Colonic mucosa (tissue), 4 donors: ENCODE measurements around the gene PRKAG2. TPM values are rescaled to one million over a fixed set of nuclear protein-coding genes. Genes with fewer than 3 reads are reported as not detected.

Experiments
- DNase-seq: peaks from one replicate; pipeline ENCODE4 v3.0.0-alpha.2; 2020
- H3K27ac ChIP-seq: fragments of 200-600 bp; one replicate; pipeline ENCODE4 v1.8.0; 2021
- H3K27me3 ChIP-seq: fragments of 200-600 bp; one replicate; pipeline ENCODE4 v1.8.0; 2021
- H3K36me3 ChIP-seq: fragments of 200-600 bp; one replicate; pipeline ENCODE4 v1.8.0; 2021
- H3K4me1 ChIP-seq: fragments of 200-600 bp; one replicate; pipeline ENCODE4 v1.8.0; 2021; ENCODE audit warnings: mild to moderate bottlenecking
- H3K4me3 ChIP-seq: fragments of 200-600 bp; one replicate; pipeline ENCODE4 v1.8.0; 2021
- H3K9ac ChIP-seq, 2 donors: one replicate each; pipeline ENCODE4 v1.7.0; 2013; ENCODE audit warnings: control low read depth in 2 of 2, low read depth in 2 of 2, low read length in 2 of 2
- H3K9me3 ChIP-seq: fragments of 200-600 bp; one replicate; pipeline ENCODE4 v1.8.0; 2021
- intact Hi-C: fragments of 100-400 bp; cut with DNase I; formaldehyde crosslinking; loops from one replicate; pipeline ENCODE4 v1.14.1; 2022
- total RNA-seq, 2 donors: library from RNA; stranded (reverse); fragmentation: NEBNext Ultra II Directional in 1 of 2; extraction: Animal tissue kit (Norgen Biotek cat#: 25700) in 1 of 2; gene quantifications; one replicate each; pipeline ENCODE4 v1.2.1, GENCODE V29; 2021
- TF ChIP-seq, protein P1 (sequence below): fragments of 200-600 bp; IDR thresholded peaks from one replicate; pipeline ENCODE4 v1.8.0; 2022; ENCODE audit warnings: antibody characterized with exemption, mild to moderate bottlenecking
- donor health status: healthy.
- donor health status: DM: no; HTN: no; CAD: no.
- donor health status: DM: no; HTN: no; CAD: no.

The PRKAG2 gene
- total RNA-seq, 2 donors from 2014 or later: 36.3 to 42.0 TPM

DNA sequence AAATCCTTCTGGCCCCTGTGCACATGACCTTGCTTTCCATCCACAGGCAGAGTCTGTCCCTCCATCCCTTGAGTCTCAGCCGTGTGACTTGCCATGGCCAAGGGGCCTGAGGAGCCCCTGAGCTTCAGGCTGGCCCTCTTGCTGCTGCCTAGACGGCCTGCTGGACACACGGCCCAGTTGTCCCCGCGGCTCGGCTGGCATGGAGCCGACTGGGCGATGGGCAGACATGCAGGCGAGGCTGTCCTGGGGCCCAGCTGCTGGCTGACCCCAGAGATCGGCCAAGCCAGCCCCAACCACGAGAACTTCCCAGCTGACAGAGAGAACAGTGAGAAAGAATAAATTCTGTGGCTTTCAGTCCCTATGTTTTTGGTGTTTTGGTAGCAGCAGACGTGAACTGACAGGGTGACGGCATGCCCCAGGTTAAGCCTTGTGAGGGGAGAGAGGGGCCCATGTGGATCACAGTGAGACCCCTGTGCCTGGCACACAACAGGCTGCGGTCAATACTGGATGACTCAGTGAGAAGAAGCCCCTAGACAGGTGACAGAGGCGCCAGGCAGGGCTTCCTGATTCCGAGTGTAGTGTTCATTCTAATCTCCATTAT lies 11.7 kb downstream of the PRKAG2 start:
- Histone ChIP-seq H3K9ac (no peak overlapping the region), H3K4me3 (no peak overlapping the region), H3K36me3 (no peaks in the 10 kb centered on the region), H3K27ac (no peak overlapping the region), H3K9me3 (no peaks in the 10 kb centered on the region), H3K27me3 (no peaks in the 10 kb centered on the region), H3K4me1 (no peaks in the 10 kb centered on the region)
- no peak for DNase-seq
- intact Hi-C loops: no loop called here
- TF ChIP-seq, protein P1, sequence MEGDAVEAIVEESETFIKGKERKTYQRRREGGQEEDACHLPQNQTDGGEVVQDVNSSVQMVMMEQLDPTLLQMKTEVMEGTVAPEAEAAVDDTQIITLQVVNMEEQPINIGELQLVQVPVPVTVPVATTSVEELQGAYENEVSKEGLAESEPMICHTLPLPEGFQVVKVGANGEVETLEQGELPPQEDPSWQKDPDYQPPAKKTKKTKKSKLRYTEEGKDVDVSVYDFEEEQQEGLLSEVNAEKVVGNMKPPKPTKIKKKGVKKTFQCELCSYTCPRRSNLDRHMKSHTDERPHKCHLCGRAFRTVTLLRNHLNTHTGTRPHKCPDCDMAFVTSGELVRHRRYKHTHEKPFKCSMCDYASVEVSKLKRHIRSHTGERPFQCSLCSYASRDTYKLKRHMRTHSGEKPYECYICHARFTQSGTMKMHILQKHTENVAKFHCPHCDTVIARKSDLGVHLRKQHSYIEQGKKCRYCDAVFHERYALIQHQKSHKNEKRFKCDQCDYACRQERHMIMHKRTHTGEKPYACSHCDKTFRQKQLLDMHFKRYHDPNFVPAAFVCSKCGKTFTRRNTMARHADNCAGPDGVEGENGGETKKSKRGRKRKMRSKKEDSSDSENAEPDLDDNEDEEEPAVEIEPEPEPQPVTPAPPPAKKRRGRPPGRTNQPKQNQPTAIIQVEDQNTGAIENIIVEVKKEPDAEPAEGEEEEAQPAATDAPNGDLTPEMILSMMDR: no peak

DNA sequence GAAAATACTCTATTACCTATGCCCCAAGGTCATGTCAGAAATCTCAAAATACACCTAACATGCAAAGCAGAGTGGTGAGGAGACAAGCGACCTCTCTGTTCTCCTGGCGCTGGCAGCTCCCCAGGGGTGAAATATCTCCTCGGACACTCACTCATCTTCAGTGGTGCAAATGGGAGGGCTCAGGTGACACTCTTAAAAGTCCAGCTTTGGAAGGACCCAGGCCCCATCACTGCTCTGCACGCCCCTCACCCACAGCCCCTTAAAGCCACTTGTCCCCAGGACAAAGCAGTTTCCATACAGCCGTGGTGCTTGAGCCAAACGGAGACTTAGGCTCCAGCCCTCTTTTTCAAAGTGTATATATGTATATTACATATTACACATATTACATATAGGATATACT lies 12.4 kb downstream of the PRKAG2 start:
- no peak overlapping the region for H3K9ac ChIP-seq
- H3K27ac ChIP-seq: no peak overlapping the region
- no peaks in the 10 kb centered on the region for H3K4me1 ChIP-seq
- no peaks in the 10 kb centered on the region for H3K27me3 ChIP-seq
- no peaks in the 10 kb centered on the region for H3K36me3 ChIP-seq
- no peak overlapping the region for H3K4me3 ChIP-seq
- intact Hi-C loops: loop anchor here (5.0 kb wide), 1 partner anchor 73 kb away; no protein-coding TSS in a partner anchor
- DNase-seq: no peak
- TF ChIP-seq, protein P1: no peak
- H3K9me3 ChIP-seq: no peaks in the 10 kb centered on the region

DNA sequence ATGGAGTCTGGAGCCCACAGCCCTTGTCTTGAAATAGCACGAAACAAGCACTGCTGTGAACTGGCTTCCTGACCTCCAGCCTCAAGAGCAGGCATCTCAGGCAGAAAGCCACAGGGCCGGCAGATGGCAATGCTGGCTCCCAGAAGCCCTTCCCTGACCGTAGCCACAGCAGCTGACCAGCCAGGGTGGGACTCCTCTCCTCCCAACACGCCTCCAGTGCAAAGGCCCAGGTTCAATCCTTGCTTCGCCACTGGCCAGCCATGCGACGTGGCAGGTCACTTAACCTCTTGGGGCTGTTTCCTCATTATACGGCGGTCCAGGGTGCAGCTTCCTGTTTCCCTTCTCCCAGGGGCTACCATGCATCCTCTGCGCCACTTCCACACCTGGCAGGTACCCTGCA lies 12.8 kb downstream of the PRKAG2 start:
- Histone ChIP-seq H3K27me3 (no peaks in the 10 kb centered on the region), H3K4me1 (no peaks in the 10 kb centered on the region), H3K27ac (no peak overlapping the region), H3K9me3 (no peaks in the 10 kb centered on the region), H3K36me3 (no peaks in the 10 kb centered on the region), H3K9ac (no peak overlapping the region), H3K4me3 (no peak overlapping the region)
- TF ChIP-seq, protein P1: no peak
- DNase-seq: no peak
- intact Hi-C loops: loop anchor here (5.0 kb wide), 1 partner anchor 73 kb away; no protein-coding TSS in a partner anchor

DNA sequence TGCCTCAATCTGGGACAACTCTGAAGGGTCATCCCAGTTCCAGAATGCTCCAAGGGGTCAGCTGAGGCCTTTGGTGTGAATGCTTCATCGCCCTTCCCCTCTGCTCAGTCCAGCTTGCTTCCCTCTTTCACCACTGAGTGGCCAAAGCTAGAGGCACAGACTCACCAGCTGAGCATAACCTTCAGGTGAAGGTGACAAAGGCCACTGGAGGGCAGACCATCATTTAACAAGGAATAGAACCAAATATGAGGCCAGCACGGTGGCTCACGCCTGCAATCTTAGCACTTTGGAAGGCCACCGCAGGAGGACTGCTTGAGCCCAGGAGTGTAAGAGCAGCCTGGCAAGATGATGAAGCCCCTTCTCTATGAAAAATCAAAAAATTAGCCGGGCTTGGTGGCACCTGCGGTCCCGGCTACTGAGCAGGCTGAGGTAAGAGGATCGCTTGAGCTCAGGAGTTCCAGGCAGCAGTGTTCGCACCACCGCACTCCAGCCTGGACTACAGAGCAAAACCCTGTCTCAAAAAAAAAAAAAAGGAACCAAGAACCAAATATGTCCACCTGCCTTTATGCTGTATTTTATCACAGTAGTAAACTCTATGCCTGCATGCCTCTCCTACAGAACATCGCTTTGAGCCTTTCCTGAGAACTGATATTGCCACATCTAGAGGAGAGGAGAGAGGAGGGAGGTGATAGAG lies 13.4 kb downstream of the PRKAG2 start:
- no peak for DNase-seq
- H3K36me3 ChIP-seq: no peaks in the 10 kb centered on the region
- H3K9me3 ChIP-seq: no peaks in the 10 kb centered on the region
- TF ChIP-seq, protein P1: no peak
- no peak overlapping the region for H3K27ac ChIP-seq
- no peaks in the 10 kb centered on the region for H3K27me3 ChIP-seq
- no peak overlapping the region for H3K9ac ChIP-seq
- no peak overlapping the region for H3K4me3 ChIP-seq
- intact Hi-C loops: loop anchor here (5.0 kb wide), 1 partner anchor 74 kb away; no protein-coding TSS in a partner anchor
- no peaks in the 10 kb centered on the region for H3K4me1 ChIP-seq

DNA sequence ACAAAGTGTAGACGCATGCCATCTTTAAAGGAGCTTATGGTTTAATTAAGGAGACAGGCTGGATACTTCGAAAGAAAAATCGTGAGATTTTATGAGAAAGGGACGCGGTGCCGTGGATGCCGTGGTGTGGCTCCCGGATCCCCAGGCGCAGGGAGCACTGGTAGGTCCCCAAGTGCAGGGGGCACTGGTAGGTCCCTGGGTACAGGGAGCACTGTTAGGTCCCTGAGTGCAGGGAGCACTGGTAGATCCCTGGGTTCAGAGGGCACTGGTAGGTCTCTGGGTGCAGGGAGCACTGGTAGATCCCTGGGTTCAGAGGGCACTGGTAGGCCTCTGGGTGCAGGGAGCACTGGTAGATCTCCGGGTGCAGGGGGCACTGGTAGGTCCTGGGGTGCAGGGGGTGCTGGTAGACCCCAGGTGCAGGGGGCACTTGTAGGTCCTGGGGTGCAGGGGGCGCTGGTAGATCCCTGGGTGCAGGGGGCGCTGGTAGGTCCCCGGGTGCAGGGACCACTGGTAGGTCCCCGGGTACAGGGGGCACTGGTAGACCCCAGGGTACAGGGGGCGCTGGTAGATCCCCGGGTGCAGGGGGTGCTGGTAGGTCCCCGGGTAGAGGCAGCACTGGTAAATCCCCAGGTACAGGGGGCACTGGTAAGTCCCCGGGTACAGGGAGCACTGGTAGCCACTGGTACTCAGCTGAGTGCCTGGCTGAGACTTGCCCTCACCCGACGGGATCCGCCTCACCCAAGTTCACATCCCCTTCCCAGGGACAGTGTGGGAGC lies 14.1 kb downstream of the PRKAG2 start:
- H3K27me3 ChIP-seq: no peaks in the 10 kb centered on the region
- no peak overlapping the region for H3K27ac ChIP-seq
- H3K9ac ChIP-seq: no peak overlapping the region
- H3K4me1 ChIP-seq: no peaks in the 10 kb centered on the region
- no peaks in the 10 kb centered on the region for H3K9me3 ChIP-seq
- no peak overlapping the region for H3K4me3 ChIP-seq
- no peak for DNase-seq
- no peaks in the 10 kb centered on the region for H3K36me3 ChIP-seq
- TF ChIP-seq, protein P1: no peak
- intact Hi-C loops: loop anchor here (5.0 kb wide), 1 partner anchor 75 kb away; no protein-coding TSS in a partner anchor
